ENCODE measurements around the gene HOXB8.

Gene HOXB8

GRCh38 chr17:48615047-48615962, at the start of gene HOXB8:
TSS of gene HOXB8 (minus strand) at chr17:48615292. CDS start at chr17:48614704, 588 bp downstream.
- peaks cover 81% of the 10 kb centered on the region for H3K27me3 Mint-ChIP-seq
- no peaks in the 10 kb centered on the region for H3K9me3 Mint-ChIP-seq
- peaks cover 61% of the 10 kb centered on the region for H3K4me1 Mint-ChIP-seq
- no peaks in the 10 kb centered on the region for H3K36me3 Mint-ChIP-seq (ENCODE audit: low read depth)
- no peak within 1 kb of the TSS for H3K27ac Mint-ChIP-seq
- DNase-seq (no peak), ATAC-seq (no peak)
- H3K4me3 Mint-ChIP-seq, result peak within 1 kb of the TSS; percentile 38

GRCh38 chr17:48663134-48663924, 48.2 kb upstream of the HOXB8 start:
- H3K4me3 Mint-ChIP-seq, result no peak overlapping the region
- DNase-seq (no peak), ATAC-seq (no peak)
- no peak overlapping the region for H3K27ac Mint-ChIP-seq
- peaks cover 11% of the 10 kb centered on the region for H3K27me3 Mint-ChIP-seq
- no peaks in the 10 kb centered on the region for H3K36me3 Mint-ChIP-seq (ENCODE audit: low read depth)
- no peaks in the 10 kb centered on the region for H3K4me1 Mint-ChIP-seq
- no peaks in the 10 kb centered on the region for H3K9me3 Mint-ChIP-seq

- no peak overlapping the region for H3K4me3 Mint-ChIP-seq
- H3K4me1 Mint-ChIP-seq, result no peaks in the 10 kb centered on the region
- H3K27me3 Mint-ChIP-seq, result peaks cover 8% of the 10 kb centered on the region
- no peaks in the 10 kb centered on the region for H3K9me3 Mint-ChIP-seq
- no peaks in the 10 kb centered on the region for H3K36me3 Mint-ChIP-seq (ENCODE audit: low read depth)
- H3K27ac Mint-ChIP-seq, result no peak overlapping the region
- ATAC-seq, result no peak
- DNase-seq, result no peak
Observed at GRCh38 chr17:48655913-48656312, 40.8 kb upstream of the HOXB8 start.

- Mint-ChIP-seq H3K4me1 (peaks cover 8% of the 10 kb centered on the region), H3K9me3 (no peaks in the 10 kb centered on the region), H3K27ac (no peak overlapping the region), H3K27me3 (peaks cover 43% of the 10 kb centered on the region), H3K4me3 (no peak overlapping the region), H3K36me3 (ENCODE audit: low read depth) (no peaks in the 10 kb centered on the region)
- ATAC-seq (no peak), DNase-seq (no peak)
Observed at GRCh38 chr17:48649741-48650140, 34.6 kb upstream of the HOXB8 start.

GRCh38 chr17:48647963-48648245, 32.8 kb upstream of the HOXB8 start:
- Mint-ChIP-seq H3K4me3 (peak overlapping the region; percentile 74), H3K27ac (no peak overlapping the region), H3K27me3 (peaks cover 61% of the 10 kb centered on the region), H3K36me3 (ENCODE audit: low read depth) (no peaks in the 10 kb centered on the region), H3K9me3 (no peaks in the 10 kb centered on the region), H3K4me1 (peaks cover 8% of the 10 kb centered on the region)
- DNase-seq, result no peak
- ATAC-seq, result no peak

- H3K4me3 Mint-ChIP-seq, result peak overlapping the region; percentile 74
- H3K4me1 Mint-ChIP-seq, result peaks cover 10% of the 10 kb centered on the region
- DNase-seq (no peak), ATAC-seq (no peak)
- peaks cover 64% of the 10 kb centered on the region for H3K27me3 Mint-ChIP-seq
- no peak overlapping the region for H3K27ac Mint-ChIP-seq
- no peaks in the 10 kb centered on the region for H3K9me3 Mint-ChIP-seq
- H3K36me3 Mint-ChIP-seq (ENCODE audit: low read depth), result no peaks in the 10 kb centered on the region
Observed at GRCh38 chr17:48647103-48647962, 32.2 kb upstream of the HOXB8 start.

- H3K27ac Mint-ChIP-seq, result no peak overlapping the region
Observed at GRCh38 chr17:48646183-48647102, 31.4 kb upstream of the HOXB8 start.

GRCh38 chr17:48645639-48646182, 30.6 kb upstream of the HOXB8 start:
- Mint-ChIP-seq H3K4me1 (peaks cover 16% of the 10 kb centered on the region), H3K27ac (no peak overlapping the region), H3K4me3 (peak overlapping the region; percentile 48), H3K9me3 (no peaks in the 10 kb centered on the region), H3K36me3 (ENCODE audit: low read depth) (no peaks in the 10 kb centered on the region), H3K27me3 (peaks cover 76% of the 10 kb centered on the region)
- ATAC-seq (no peak), DNase-seq (no peak)

More at GRCh38 chr17:48646183-48647102, 31.4 kb upstream of the HOXB8 start:
- H3K4me3 Mint-ChIP-seq, result peak overlapping the region; percentile 74
- H3K9me3 Mint-ChIP-seq, result no peaks in the 10 kb centered on the region
- H3K4me1 Mint-ChIP-seq, result peaks cover 14% of the 10 kb centered on the region
- DNase-seq, result peak; percentile 26
- peak; percentile 49 for ATAC-seq
- peaks cover 71% of the 10 kb centered on the region for H3K27me3 Mint-ChIP-seq
- no peaks in the 10 kb centered on the region for H3K36me3 Mint-ChIP-seq (ENCODE audit: low read depth)

- Mint-ChIP-seq H3K27me3 (peaks cover 77% of the 10 kb centered on the region), H3K9me3 (no peaks in the 10 kb centered on the region)
Observed at GRCh38 chr17:48644910-48645557, 29.9 kb upstream of the HOXB8 start.

GRCh38 chr17:48644159-48644558, 29.1 kb upstream of the HOXB8 start:
- Mint-ChIP-seq H3K9me3 (no peaks in the 10 kb centered on the region), H3K36me3 (ENCODE audit: low read depth) (no peaks in the 10 kb centered on the region), H3K27me3 (peaks cover 81% of the 10 kb centered on the region), H3K4me3 (no peak overlapping the region), H3K4me1 (peaks cover 16% of the 10 kb centered on the region), H3K27ac (no peak overlapping the region)
- no peak for DNase-seq
- no peak for ATAC-seq

More at GRCh38 chr17:48644910-48645557, 29.9 kb upstream of the HOXB8 start:
- DNase-seq, result no peak
- peaks cover 16% of the 10 kb centered on the region for H3K4me1 Mint-ChIP-seq
- H3K36me3 Mint-ChIP-seq (ENCODE audit: low read depth), result no peaks in the 10 kb centered on the region
- peak overlapping the region; percentile 48 for H3K4me3 Mint-ChIP-seq
- H3K27ac Mint-ChIP-seq, result no peak overlapping the region
- no peak for ATAC-seq

GRCh38 chr17:48643697-48644012, 28.6 kb upstream of the HOXB8 start:
- DNase-seq (no peak), ATAC-seq (no peak)
- H3K4me1 Mint-ChIP-seq, result peaks cover 16% of the 10 kb centered on the region

GRCh38 chr17:48642843-48643696, 28.0 kb upstream of the HOXB8 start:
- no peaks in the 10 kb centered on the region for H3K9me3 Mint-ChIP-seq
- H3K4me3 Mint-ChIP-seq, result no peak overlapping the region
- no peak overlapping the region for H3K27ac Mint-ChIP-seq
- DNase-seq, result no peak
- peaks cover 84% of the 10 kb centered on the region for H3K27me3 Mint-ChIP-seq
- ATAC-seq, result no peak
- H3K36me3 Mint-ChIP-seq (ENCODE audit: low read depth), result no peaks in the 10 kb centered on the region
- peaks cover 16% of the 10 kb centered on the region for H3K4me1 Mint-ChIP-seq

More at GRCh38 chr17:48643697-48644012, 28.6 kb upstream of the HOXB8 start:
- Mint-ChIP-seq H3K36me3 (ENCODE audit: low read depth) (no peaks in the 10 kb centered on the region), H3K27me3 (peaks cover 82% of the 10 kb centered on the region), H3K4me3 (no peak overlapping the region), H3K27ac (no peak overlapping the region), H3K9me3 (no peaks in the 10 kb centered on the region)

Data from activated naive CD8-positive, alpha-beta T cell treated with anti-CD3 and anti-CD28 coated beads, Interleukin-2, amount 50 U/mL, for 24 hours (primary cell).